ENCODE measurements around the gene C1QTNF2.

GRCh38 chr5:160371294-160371693 is 868 bp upstream of the C1QTNF2 start:
- TF ChIP-seq CTCF (IDR thresholded peaks at IDR 0.05) = no peak
- TF ChIP-seq EZH2 (IDR thresholded peaks at IDR 0.05; ENCODE audit: borderline replicate concordance, insufficient read depth, low read depth, low read length, poor library complexity, severe bottlenecking) = no peak

Measured in B cell (primary cell).